GM21576 (cell line): ENCODE results near the gene ZBTB45.
"Not testable (repeated sequence)": the region's sequence is repeated elsewhere in the genome, so short reads cannot be mapped to it uniquely, and the experiment has no call there.

Experiments
- ATAC-seq: cut with Tn5 transposase; IDR thresholded peaks from one replicate; pipeline ENCODE4 v1.9.1; 2021; ENCODE audit warnings: mild to moderate bottlenecking, moderate library complexity; ENCODE audit not compliant: unreplicated experiment

Gene ZBTB45

GRCh38 chr19:58542641-58543372, 23.2 kb upstream of the ZBTB45 start:
- not testable (repeated sequence) for ATAC-seq

- not testable (repeated sequence) for ATAC-seq
Measured at GRCh38 chr19:58539169-58539559, 19.6 kb upstream of the ZBTB45 start.

GRCh38 chr19:58538257-58539168, 18.9 kb upstream of the ZBTB45 start:
- ATAC-seq, result no peak

GRCh38 chr19:58536852-58537798, 17.5 kb upstream of the ZBTB45 start:
- ATAC-seq, result no peak

GRCh38 chr19:58535857-58536256, 16.2 kb upstream of the ZBTB45 start:
- no peak for ATAC-seq

GRCh38 chr19:58531034-58531840, 11.6 kb upstream of the ZBTB45 start:
- no peak for ATAC-seq

- ATAC-seq, result no peak
Measured at GRCh38 chr19:58529405-58529804, 9.8 kb upstream of the ZBTB45 start.

- no peak for ATAC-seq
Measured at GRCh38 chr19:58522709-58523108, 3.1 kb upstream of the ZBTB45 start.

- no peak for ATAC-seq
Measured at GRCh38 chr19:58521651-58522050, 2.0 kb upstream of the ZBTB45 start.

- no peak for ATAC-seq
Measured at GRCh38 chr19:58520257-58520599, 618 bp upstream of the ZBTB45 start.

- no peak for ATAC-seq
Measured at GRCh38 chr19:58519087-58519354, 589 bp downstream of the ZBTB45 start.

- no peak for ATAC-seq
Measured at GRCh38 chr19:58518256-58519086, 1.1 kb downstream of the ZBTB45 start.

GRCh38 chr19:58516964-58517833, 2.4 kb downstream of the ZBTB45 start:
- no peak for ATAC-seq

- ATAC-seq, result no peak
Measured at GRCh38 chr19:58516246-58516836, 3.3 kb downstream of the ZBTB45 start.

- no peak for ATAC-seq
Measured at GRCh38 chr19:58515259-58515658, 4.4 kb downstream of the ZBTB45 start.

GRCh38 chr19:58514564-58515022, 5.0 kb downstream of the ZBTB45 start:
- ATAC-seq, result no peak

GRCh38 chr19:58513694-58514563, 5.7 kb downstream of the ZBTB45 start:
- peak; percentile 71 for ATAC-seq
